ENCODE data around the gene CCDC121. TPM values are rescaled to one million over a fixed set of nuclear protein-coding genes. Genes with fewer than 3 reads are reported as not detected.

The CCDC121 gene
- total and polyA plus RNA-seq, 10 of the 15 experiments (the other 5 are each of a cell fraction or from before 2014, with no cell fraction given) = 0.34 to 1.2 (median 0.63) TPM

DNA sequence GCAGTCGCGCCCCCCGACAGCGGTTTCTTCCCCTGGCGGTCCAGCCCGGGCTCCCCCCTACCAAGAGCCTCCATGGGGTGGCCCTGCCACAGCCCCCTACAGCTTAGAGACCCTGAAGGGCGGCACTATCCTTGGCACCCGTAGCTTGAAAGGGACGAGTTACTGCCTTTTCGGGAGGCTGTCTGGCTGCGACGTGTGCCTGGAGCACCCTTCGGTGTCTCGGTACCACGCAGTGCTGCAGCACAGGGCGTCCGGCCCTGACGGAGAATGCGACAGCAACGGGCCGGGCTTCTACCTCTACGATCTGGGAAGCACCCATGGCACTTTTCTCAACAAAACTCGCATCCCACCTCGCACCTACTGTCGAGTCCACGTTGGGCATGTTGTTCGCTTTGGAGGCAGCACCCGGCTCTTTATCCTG lies 35.4 kb upstream of the CCDC121 start:
- no peak for DNase-seq (ENCODE audit: low read depth, low spot score)
- H3K36me3 ChIP-seq (ENCODE audit: control insufficient read depth in 2 of 2, insufficient read depth in 2 of 2, low read length in 1 of 2) = peaks cover 2 to 14% of the 10 kb centered on the region in 2 experiments
- no peaks in the 10 kb centered on the region for H3K27me3 ChIP-seq (replicated peaks in 1 of 2; ENCODE audit: control insufficient read depth in 2 of 2, insufficient read depth in 2 of 2, low read length in 1 of 2)
- in situ Hi-C loops (cut with MboI) = no loop called here
- 3% methylated on average over 28 of the region's 28 CpGs for WGBS (ENCODE audit: insufficient coverage, insufficient replicate concordance, low lambda C conversion rate, missing lambda C conversion rate)
- peak overlapping the region; percentile 90 for H3K4me3 ChIP-seq
- H3K27ac ChIP-seq (ENCODE audit: control insufficient read depth, insufficient read depth) = peak overlapping the region; percentile 80
- FAIRE-seq = no peak
- H3K9me3 ChIP-seq (replicated peaks; ENCODE audit: control insufficient read depth, insufficient read depth, low read length) = no peaks in the 10 kb centered on the region
- H4K20me1 ChIP-seq (ENCODE audit: control insufficient read depth, insufficient read depth) = no peaks in the 10 kb centered on the region
- ChIA-PET SMC1A (ENCODE audit: uncharacterized antibody, unreplicated experiment) (interaction anchor here (0.9 to 1.3 kb wide), 3 partner anchors 18 to 292 kb away, joined by 3 to 4 read pairs (median 4); no protein-coding TSS in a partner anchor), RAD21 (ENCODE audit: unreplicated experiment) (no interaction called here), CTCF (interaction anchor here (0.7 to 7.1 kb wide), 3 partner anchors 9 to 50 kb away, joined by 3 to 79 read pairs (median 3); no protein-coding TSS in a partner anchor), POLR2A (interaction anchor here (1.3 kb wide), 1 partner anchor 35 kb away, joined by 5 read pairs; the partner anchor contains the start of genes CCDC121 and GPN1)
- H3K9ac ChIP-seq (ENCODE audit: control insufficient read depth, insufficient read depth, low read length) = peak overlapping the region; percentile 89
- H3K4me1 ChIP-seq (ENCODE audit: control insufficient read depth, insufficient read depth, low read length) = peaks cover 10% of the 10 kb centered on the region
- H3K4me2 ChIP-seq (ENCODE audit: control insufficient read depth, insufficient read depth) = peak overlapping the region; percentile 80
- peak; percentile 54 for ATAC-seq
- peaks cover 29% of the 10 kb centered on the region for H3K79me2 ChIP-seq (ENCODE audit: control insufficient read depth, insufficient read depth, low read length)
- intact Hi-C loops (cut with micrococcal nuclease; ENCODE audit: unreplicated experiment) = loop anchor here (10.0 kb wide), 1 partner anchor 179 kb away; the partner anchor contains the start of gene IFT172
- TF ChIP-seq, protein P1, sequence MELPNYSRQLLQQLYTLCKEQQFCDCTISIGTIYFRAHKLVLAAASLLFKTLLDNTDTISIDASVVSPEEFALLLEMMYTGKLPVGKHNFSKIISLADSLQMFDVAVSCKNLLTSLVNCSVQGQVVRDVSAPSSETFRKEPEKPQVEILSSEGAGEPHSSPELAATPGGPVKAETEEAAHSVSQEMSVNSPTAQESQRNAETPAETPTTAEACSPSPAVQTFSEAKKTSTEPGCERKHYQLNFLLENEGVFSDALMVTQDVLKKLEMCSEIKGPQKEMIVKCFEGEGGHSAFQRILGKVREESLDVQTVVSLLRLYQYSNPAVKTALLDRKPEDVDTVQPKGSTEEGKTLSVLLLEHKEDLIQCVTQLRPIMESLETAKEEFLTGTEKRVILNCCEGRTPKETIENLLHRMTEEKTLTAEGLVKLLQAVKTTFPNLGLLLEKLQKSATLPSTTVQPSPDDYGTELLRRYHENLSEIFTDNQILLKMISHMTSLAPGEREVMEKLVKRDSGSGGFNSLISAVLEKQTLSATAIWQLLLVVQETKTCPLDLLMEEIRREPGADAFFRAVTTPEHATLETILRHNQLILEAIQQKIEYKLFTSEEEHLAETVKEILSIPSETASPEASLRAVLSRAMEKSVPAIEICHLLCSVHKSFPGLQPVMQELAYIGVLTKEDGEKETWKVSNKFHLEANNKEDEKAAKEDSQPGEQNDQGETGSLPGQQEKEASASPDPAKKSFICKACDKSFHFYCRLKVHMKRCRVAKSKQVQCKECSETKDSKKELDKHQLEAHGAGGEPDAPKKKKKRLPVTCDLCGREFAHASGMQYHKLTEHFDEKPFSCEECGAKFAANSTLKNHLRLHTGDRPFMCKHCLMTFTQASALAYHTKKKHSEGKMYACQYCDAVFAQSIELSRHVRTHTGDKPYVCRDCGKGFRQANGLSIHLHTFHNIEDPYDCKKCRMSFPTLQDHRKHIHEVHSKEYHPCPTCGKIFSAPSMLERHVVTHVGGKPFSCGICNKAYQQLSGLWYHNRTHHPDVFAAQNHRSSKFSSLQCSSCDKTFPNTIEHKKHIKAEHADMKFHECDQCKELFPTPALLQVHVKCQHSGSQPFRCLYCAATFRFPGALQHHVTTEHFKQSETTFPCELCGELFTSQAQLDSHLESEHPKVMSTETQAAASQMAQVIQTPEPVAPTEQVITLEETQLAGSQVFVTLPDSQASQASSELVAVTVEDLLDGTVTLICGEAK (IDR thresholded peaks at IDR 0.05; ENCODE audit: borderline replicate concordance) = no peak
- no peak for TF ChIP-seq ESRRA (IDR thresholded peaks at IDR 0.05; ENCODE audit: low read length)
- H2AFZ ChIP-seq (ENCODE audit: control insufficient read depth, low read depth, low read length) = peak overlapping the region; percentile 97
- TSS peak; percentile 90 for BruUV-seq (replicated peaks)

Data from GM12878 (cell line).